EL (cell line): Measurements from ENCODE around the gene PCNX3.

Experiments
- DNase-seq: peaks from one replicate; pipeline ENCODE4 v3.0.0-alpha.2; 2016

Gene PCNX3

GRCh38 chr11:65641297-65642013, 25.9 kb downstream of the PCNX3 start:
- no peak for DNase-seq

DNA sequence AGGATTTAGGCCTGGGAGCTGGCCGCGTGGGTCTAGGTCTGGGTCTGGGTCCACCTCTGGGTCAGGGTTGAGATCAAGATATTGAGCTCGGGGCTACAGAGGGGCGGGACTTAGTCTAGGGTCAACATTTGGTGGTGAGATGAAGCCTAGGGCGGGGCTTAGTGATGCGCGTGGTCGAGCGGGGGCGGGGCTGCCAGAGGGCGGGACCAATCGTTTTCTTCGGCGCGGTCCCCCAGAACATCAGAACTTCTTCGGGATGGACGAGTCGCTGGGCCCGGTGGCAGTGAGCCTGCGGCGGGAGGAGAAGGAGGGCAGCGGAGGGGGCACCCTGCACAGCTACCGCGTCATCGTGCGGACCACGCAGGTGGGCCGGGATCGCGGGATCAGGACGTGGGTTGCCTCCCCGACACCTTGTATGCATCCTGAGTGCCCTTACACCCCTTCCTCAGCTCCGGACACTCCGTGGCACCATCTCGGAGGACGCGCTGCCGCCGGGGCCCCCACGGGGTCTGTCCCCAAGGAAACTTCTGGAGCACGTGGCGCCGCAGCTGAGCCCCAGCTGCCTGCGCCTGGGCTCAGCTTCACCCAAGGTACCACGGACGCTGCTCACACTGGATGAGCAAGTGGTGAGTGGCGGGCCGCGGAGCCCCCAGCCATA, 26.6 kb downstream of the PCNX3 start:
- no peak for DNase-seq

- no peak for DNase-seq
Observed at GRCh38 chr11:65643971-65644370, 28.4 kb downstream of the PCNX3 start.

DNA sequence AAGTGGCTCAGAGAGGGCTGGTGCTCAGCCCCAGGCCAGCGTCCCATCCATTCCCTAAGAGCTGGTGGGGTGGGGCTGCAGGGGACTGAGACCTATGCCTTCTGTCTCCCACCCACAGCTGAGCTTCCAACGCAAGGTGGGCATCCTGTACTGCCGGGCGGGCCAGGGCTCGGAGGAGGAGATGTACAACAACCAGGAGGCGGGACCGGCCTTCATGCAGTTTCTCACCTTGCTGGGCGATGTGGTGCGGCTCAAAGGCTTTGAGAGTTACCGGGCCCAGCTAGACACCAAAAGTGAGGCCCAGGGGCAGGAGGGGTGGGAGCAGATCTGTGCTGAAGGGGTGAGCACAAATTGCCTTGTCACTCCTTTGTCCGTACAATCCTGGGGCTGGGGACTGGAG, 29.3 kb downstream of the PCNX3 start:
- DNase-seq = no peak

DNA sequence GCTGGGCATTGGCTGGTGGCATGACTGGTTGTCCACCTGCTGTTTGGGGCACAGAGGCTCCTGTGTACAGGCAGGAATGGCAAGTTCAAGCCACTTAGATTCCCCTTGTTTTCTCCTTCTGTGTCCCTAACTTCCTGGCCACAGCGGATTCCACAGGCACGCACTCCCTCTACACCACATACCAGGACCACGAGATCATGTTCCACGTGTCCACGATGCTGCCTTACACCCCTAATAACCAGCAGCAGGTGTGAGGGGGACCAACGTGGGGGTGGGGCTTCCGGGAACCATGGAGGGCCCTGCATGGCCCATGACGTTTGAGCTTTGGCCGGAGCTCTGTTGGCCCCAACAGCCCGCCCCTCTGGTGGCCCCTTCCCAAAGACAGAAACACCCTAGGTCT, 30.1 kb downstream of the PCNX3 start:
- peak; percentile 66 for DNase-seq

GRCh38 chr11:65646288-65646957, 30.8 kb downstream of the PCNX3 start:
- DNase-seq = no peak

- DNase-seq = no peak
Observed at GRCh38 chr11:65646958-65647701, 31.6 kb downstream of the PCNX3 start.

DNA sequence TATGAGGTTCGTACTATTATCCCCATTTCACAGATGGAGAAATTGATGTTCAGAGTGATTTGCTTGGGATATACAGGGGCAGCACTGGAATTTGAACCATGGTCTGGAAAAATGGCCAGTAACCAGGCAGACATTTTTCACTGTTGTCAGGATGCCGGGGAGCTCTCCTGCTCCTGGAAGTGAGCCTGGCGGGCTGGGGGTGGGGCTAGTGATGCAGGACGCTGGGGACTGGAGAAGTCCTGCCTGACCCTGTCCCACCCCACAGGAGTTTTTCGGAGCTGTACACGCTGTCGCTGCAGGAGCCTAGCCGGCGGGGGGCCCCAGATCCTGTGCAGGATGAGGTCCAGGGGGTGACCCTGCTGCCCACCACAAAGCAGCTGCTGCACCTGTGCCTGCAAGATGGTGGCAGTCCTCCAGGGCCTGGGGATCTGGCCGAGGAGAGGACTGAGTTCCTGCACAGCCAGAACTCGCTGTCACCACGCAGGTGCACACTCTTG, 33.5 kb downstream of the PCNX3 start:
- DNase-seq = no peak

- DNase-seq = no peak
Observed at GRCh38 chr11:65649656-65650546, 34.3 kb downstream of the PCNX3 start.

GRCh38 chr11:65650547-65651338, 35.2 kb downstream of the PCNX3 start:
- DNase-seq = no peak

GRCh38 chr11:65651339-65651588, 35.7 kb downstream of the PCNX3 start:
- DNase-seq = no peak

DNA sequence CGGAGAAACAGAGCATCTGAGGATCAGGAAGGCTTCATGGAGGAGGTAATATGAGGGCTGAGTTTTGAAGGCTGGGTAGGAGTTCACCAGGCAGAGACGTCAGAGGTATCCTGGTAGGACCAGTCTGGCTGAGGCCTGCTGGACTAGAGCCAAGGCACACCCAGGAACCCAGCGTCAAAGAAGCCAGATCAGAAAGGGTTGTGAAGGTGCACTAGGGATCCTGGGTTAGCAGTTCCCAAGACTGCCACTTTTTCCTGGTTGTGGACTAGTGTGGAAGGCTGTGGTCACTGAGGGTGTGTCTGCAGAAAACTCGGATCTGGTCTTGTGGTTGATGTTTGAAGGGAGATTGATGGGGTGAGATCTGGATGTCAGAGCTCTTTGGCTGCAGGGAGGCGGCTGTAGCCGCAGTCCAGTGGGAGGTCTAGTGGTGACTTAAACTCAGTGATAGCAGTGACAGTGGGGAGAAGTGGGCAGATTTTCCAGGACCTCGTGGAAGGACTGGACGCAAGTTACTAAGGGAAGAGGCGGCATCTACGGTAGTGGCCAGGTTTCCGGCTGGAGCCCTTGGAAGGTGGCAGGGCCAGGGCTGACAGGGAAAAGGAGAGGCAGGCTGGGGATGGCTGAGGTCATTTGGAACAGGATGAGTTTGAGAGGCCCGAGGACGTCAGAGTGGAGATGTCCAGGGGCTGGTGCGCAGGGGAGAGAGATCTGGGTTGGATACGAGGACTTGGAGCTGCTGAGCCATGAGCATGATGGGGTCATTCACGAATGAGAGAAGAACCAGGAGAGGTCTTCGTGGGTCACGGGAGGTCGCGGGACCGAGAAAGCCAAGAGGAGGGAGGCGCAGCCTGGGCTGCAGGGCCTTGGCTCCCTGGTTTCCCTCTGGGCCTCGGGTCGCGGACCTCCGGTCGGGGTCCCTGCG, 36.3 kb downstream of the PCNX3 start:
- DNase-seq = peak; percentile 43

DNA sequence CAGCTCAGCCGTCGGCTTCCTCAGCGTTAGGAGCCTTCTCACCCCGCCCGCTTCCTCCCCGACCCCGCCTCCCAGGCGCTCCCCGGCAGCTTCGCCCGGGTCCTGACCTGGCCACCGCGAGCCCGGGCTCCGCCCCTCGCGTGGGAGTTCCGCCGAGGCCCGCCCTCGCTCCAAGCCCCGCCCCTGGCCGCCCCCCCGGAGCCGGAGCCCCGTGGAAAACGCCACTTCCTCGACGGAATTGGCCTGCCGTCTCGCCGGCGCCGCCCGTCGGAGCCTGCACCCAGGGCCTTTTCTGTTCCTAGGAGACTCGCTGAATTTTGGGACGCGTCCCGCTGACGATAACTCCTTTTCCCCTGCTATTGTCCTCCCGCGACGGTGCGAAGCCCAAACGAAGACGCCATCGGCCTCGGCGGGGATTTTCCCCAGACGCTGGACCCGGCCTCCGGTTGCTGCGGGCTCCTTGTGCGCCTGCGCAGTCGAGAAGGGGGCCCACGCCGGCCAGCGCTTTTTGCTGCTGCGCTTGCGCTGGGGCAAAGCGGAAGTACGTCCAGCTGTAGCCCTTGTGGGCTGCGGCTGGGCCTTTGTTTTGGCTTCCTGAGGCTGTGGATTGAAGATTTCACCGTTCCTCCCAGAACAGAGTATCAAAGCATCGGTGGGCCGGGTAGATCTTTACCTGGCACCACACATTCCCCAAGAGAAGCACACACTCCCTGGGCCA, 37.1 kb downstream of the PCNX3 start:
- DNase-seq = peak; percentile 94

GRCh38 chr11:65653229-65654225, 38.0 kb downstream of the PCNX3 start:
- no peak for DNase-seq

DNA sequence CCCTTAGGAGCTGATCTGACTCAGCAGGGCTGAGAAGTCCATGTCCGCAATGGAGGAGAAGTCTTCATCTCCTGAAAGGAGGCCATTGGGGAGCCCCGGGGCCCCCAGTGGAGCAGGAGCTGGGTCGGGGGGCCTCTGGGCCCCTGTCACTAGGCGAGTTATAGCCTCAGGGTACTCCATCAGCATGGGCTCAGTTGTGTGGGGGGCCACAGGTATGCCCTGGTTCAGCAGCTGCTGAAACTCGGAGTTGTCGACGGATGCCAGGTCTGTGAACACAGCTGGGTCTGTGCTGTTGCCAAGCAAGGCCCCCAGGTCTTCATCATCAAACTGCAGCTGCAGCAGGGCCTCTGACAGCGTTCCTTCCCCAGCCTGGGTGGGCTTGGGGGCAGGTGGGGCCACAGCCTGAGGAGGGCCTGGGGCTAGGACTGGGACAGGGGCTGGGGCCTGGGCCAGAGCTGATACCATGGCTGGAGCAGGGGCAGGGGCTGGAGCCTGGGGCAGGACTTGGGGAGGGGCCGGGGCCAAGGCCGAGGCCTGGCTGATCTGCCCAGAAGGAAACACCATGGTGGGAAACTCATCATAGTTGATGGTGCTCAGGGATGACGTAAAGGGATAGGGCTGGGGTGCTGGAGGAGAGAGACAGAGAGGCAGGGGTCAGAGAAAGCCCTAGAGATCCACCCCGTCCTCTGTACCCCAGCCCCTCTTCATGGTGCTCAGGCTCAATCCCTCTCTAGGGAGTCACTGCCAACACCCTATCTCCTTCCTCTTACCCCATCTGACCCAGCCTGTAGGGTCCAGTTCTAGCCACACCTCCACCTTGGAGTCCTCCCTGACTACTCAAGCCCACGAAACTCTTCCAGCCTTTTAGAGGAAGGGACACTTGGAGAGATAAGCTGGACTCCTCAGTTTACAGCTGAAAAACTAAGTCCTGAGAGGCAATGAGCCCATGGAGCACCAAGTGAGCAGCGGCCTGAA, 39.1 kb downstream of the PCNX3 start:
- no peak for DNase-seq

DNA sequence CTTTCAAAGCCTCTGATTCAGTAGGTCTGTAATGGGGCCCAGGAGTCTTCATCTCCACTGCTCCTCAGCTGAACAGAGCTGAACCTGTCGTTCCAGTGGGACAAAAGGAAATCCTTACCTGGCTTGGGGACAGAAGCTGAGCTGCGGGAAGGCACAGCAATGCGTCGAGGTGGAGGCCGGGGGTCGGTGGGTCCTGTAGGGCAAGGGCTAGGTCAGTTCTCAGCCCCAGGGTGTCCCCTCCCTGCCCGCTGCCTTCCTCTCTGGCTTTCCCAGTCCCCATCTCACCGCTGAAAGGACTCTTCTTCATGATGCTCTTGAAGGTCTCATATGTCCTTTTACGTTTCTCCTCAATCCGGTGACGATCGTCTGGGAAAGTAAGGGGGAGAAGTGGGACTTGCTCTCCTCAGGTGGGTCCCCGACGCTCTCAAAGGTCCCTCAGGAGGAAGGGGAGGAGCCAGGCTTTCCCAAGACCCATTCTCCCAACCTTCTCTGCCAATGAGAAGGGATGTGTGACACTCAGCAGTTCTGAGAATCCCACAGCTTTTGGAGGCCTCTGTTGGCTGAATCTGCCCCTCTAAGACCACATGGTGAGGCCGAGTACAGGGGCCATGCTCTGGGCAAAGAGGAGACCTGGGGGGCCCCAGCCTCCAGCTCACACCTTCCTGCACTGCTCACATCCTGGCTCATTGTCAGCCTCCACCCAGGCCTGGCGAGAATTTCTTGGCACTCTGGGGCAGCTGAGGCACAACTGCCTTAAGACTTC, 40.2 kb downstream of the PCNX3 start:
- DNase-seq = no peak
